ENCODE data around the gene RALBP1. TPM values are rescaled to one million over a fixed set of nuclear protein-coding genes. Genes with fewer than 3 reads are reported as not detected.

Gene RALBP1
- 52.6 and 82.7 TPM in 2 replicates for total RNA-seq

DNA sequence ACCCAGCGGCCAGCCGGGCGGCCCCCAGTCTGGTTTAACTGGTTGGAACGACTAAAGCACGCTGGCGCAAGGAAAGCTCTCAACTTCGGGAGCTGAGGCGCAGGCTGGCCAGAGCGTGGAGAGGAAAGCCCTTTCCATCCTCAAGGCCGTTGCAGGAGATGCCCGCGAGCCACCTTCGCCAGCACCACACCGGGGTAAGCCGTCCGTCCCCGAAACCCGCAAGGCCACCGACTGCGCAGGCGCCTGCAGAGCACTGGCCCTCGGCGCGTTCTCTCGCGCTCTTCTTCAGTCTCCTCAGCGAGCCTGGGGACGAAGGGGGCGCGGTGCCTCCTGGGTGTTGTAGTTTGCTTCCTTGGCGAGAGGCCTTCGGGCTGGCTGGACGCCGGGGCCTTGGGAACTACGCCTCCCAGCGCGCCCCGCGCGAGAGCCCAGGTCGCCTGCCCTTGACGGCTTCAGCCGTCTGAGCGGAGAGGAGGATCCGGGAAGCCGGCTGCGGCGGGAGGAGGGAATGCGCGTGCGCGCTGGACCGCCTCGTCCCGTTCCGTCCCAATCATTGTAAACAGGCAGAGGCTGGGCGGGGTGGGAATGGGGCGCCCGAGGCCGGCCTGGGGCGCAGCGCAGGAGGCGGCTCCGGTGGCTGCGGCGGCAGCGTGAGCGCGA lies at the start of gene RALBP1:
RALBP1 (plus strand) TSS at position 531 of the 660 bp plus-strand sequence. CDS start 37,533 bp downstream, outside the sequence.

Other genes with a start within 250 kb of the RALBP1 start
- gene TWSG1, start 140.7 kb upstream of the RALBP1 start, total RNA-seq, result 149 and 205 TPM in 2 replicates
- gene PPP4R1, start 139.0 kb downstream of the RALBP1 start, total RNA-seq, result 97.7 and 113 TPM in 2 replicates
- 64.1 and 76.3 TPM in 2 replicates for gene RAB31, start 232.8 kb downstream of the RALBP1 start, total RNA-seq

Data from smooth muscle cell of the umbilical artery (primary cell).